ENCODE data around the gene BCKDHA.

GRCh38 chr19:41384351-41384750, 13.3 kb upstream of the BCKDHA start:
- TF ChIP-seq TFAM (CRISPR knock-in tag; conservative IDR thresholded peaks at IDR 0.05) (no peak), IRF2 (CRISPR knock-in tag; IDR thresholded peaks at IDR 0.05) (no peak), ATF1 (CRISPR knock-in tag; IDR thresholded peaks at IDR 0.05) (no peak), ATF1 (tag; IDR thresholded peaks at IDR 0.05) (no peak), ZBTB33 (CRISPR knock-in tag; IDR thresholded peaks at IDR 0.05) (no peak), MXI1 (IDR thresholded peaks at IDR 0.05; ENCODE audit: low read depth, low read length) (no peak), CREB3 (tag; conservative IDR thresholded peaks at IDR 0.05; ENCODE audit: low read depth) (no peak), U2AF1 (optimal IDR thresholded peaks at IDR 0.05; ENCODE audit: low read depth, low read length) (no peak), RNF2 (IDR thresholded peaks at IDR 0.05) (no peak), MXD1 (CRISPR knock-in tag; IDR thresholded peaks at IDR 0.05; ENCODE audit: borderline replicate concordance, poor library complexity, severe bottlenecking) (no peak), ZBTB1 (CRISPR knock-in tag; IDR thresholded peaks at IDR 0.05; ENCODE audit: borderline replicate concordance, low read depth) (no peak)

Data from K562 (cell line).